ENCODE measurements around the gene PKIG. TPM values are rescaled to one million over a fixed set of nuclear protein-coding genes. Genes with fewer than 3 reads are reported as not detected.

Gene PKIG
- total RNA-seq, 2 donors from 2014 or later: 24.4 to 46.1 TPM

- TF ChIP-seq CTCF (IDR thresholded peaks at IDR 0.05): no peak
- DNase-seq: no peak
- intact Hi-C loops (cut with DNase I): loop anchor here (2.0 to 10.0 kb wide), 4 partner anchors 76 to 399 kb away; partner anchors contain the start of gene OSER1
- Histone ChIP-seq H3K27me3 (no peaks in the 10 kb centered on the region), H3K36me3 (no peaks in the 10 kb centered on the region), H3K4me1 (peaks cover 11% of the 10 kb centered on the region), H3K27ac (no peak overlapping the region), H3K9me3 (no peaks in the 10 kb centered on the region), H3K9ac (ENCODE audit: low read depth in 2 of 2, low read length in 2 of 2) (no peak overlapping the region), H3K4me3 (no peak overlapping the region)
Observed at GRCh38 chr20:44613575-44613974, 31.2 kb downstream of the PKIG start.

- peaks cover 4% of the 10 kb centered on the region for H3K4me1 ChIP-seq
Observed at GRCh38 chr20:44614525-44614924, 32.1 kb downstream of the PKIG start.

GRCh38 chr20:44615169-44615791, 32.9 kb downstream of the PKIG start:
- H3K4me3 ChIP-seq: no peak overlapping the region
- H3K9me3 ChIP-seq: no peaks in the 10 kb centered on the region
- intact Hi-C loops (cut with DNase I): loop anchor here (10.0 kb wide), 1 partner anchor 400 kb away; the partner anchor contains the start of gene OSER1
- no peaks in the 10 kb centered on the region for H3K36me3 ChIP-seq
- no peaks in the 10 kb centered on the region for H3K4me1 ChIP-seq
- no peak for DNase-seq
- H3K27me3 ChIP-seq: no peaks in the 10 kb centered on the region
- no peak overlapping the region for H3K27ac ChIP-seq
- H3K9ac ChIP-seq (ENCODE audit: low read depth in 2 of 2, low read length in 2 of 2): no peak overlapping the region
- TF ChIP-seq CTCF (IDR thresholded peaks at IDR 0.05): no peak

More at GRCh38 chr20:44614525-44614924, 32.1 kb downstream of the PKIG start:
- no peak overlapping the region for H3K4me3 ChIP-seq
- no peak for DNase-seq
- no peaks in the 10 kb centered on the region for H3K27me3 ChIP-seq
- TF ChIP-seq CTCF (IDR thresholded peaks at IDR 0.05): no peak
- no peaks in the 10 kb centered on the region for H3K36me3 ChIP-seq
- H3K27ac ChIP-seq: no peak overlapping the region
- no peak overlapping the region for H3K9ac ChIP-seq (ENCODE audit: low read depth in 2 of 2, low read length in 2 of 2)
- no peaks in the 10 kb centered on the region for H3K9me3 ChIP-seq
- intact Hi-C loops (cut with DNase I): loop anchor here (5.0 to 10.0 kb wide), 3 partner anchors 77 to 400 kb away; partner anchors contain the start of gene OSER1

GRCh38 chr20:44615876-44616603, 33.7 kb downstream of the PKIG start:
- DNase-seq: no peak
- Histone ChIP-seq H3K4me1 (no peaks in the 10 kb centered on the region), H3K36me3 (no peaks in the 10 kb centered on the region), H3K4me3 (no peak overlapping the region), H3K9ac (ENCODE audit: low read depth in 2 of 2, low read length in 2 of 2) (no peak overlapping the region), H3K27ac (no peak overlapping the region), H3K27me3 (no peaks in the 10 kb centered on the region), H3K9me3 (no peaks in the 10 kb centered on the region)
- intact Hi-C loops (cut with DNase I): loop anchor here (10.0 kb wide), 1 partner anchor 401 kb away; the partner anchor contains the start of gene OSER1
- no peak for TF ChIP-seq CTCF (IDR thresholded peaks at IDR 0.05)

- H3K27me3 ChIP-seq: no peaks in the 10 kb centered on the region
- no peak for TF ChIP-seq CTCF (IDR thresholded peaks at IDR 0.05)
- H3K36me3 ChIP-seq: no peaks in the 10 kb centered on the region
- no peaks in the 10 kb centered on the region for H3K9me3 ChIP-seq
- intact Hi-C loops (cut with DNase I): loop anchor here (10.0 kb wide), 1 partner anchor 402 kb away; the partner anchor contains the start of gene OSER1
- peak; percentile 53 for DNase-seq
- H3K27ac ChIP-seq: no peak overlapping the region
- no peaks in the 10 kb centered on the region for H3K4me1 ChIP-seq
- H3K9ac ChIP-seq (ENCODE audit: low read depth in 2 of 2, low read length in 2 of 2): no peak overlapping the region
- no peak overlapping the region for H3K4me3 ChIP-seq
Observed at GRCh38 chr20:44616604-44616964, 34.2 kb downstream of the PKIG start.

All from colonic mucosa (tissue), 4 donors.